Caco-2 (cell line): Measurements from ENCODE around the gene SLC25A21. TPM values are rescaled to one million over a fixed set of nuclear protein-coding genes. Genes with fewer than 3 reads are reported as not detected.
"Not testable (repeated sequence)": the region's sequence is repeated elsewhere in the genome, so short reads cannot be mapped to it uniquely, and the experiment has no call there.

ENCODE experiments used
- BruUV-seq: library from RNA; stranded (reverse); fragments of 400-500 nt; replicated peaks from 2 replicates; lab custom pipeline; 2021; lab: Mats Ljungman, UMichigan
- CTCF ChIA-PET: fragments of 300-600 bp; sonication (Branson Sonifier 250); formaldehyde crosslinking; loops from one replicate; lab custom pipeline; 2022; ENCODE audit warnings: antibody characterized with exemption; lab: Charles Lee
- POLR2A ChIA-PET: fragments of 300-600 bp; sonication (Branson Sonifier 250); formaldehyde crosslinking; loops from one replicate; lab custom pipeline; 2022; ENCODE audit warnings: antibody characterized with exemption; lab: Charles Lee
- DNase-seq, 2 experiments: peaks; one replicate each; pipeline versions ENCODE4 v3.0.0 to v3.0.0-alpha.2; 2020 to 2022
- H3K27me3 ChIP-seq: replicated peaks from 2 replicates; pipeline ENCODE4 v1.6.0; 2011; ENCODE audit warnings: low read length; ENCODE audit not compliant: control insufficient read depth, insufficient read depth
- H3K36me3 ChIP-seq: 2 replicates; pipeline ENCODE4 v1.5.1; 2011; ENCODE audit warnings: low read length; ENCODE audit not compliant: control insufficient read depth, insufficient read depth
- H3K4me1 ChIP-seq: fragments of 250-450 bp; sonication (Bioruptor Pico); 2 replicates; pipeline ENCODE4 v1.5.1; 2020; ENCODE audit warnings: mild to moderate bottlenecking
- H3K4me3 ChIP-seq: 2 replicates; pipeline ENCODE4 v1.5.1; 2011; ENCODE audit warnings: low read depth, mild to moderate bottlenecking, control low read depth, low read length
- H3K9me3 ChIP-seq: fragments of 250-450 bp; sonication (Bioruptor Pico); 2 replicates; pipeline ENCODE4 v1.5.1; 2020; ENCODE audit warnings: mild to moderate bottlenecking, moderate library complexity
- H3K27ac Mint-ChIP-seq: one replicate; pipeline ENCODE4 v1.8.0; 2022; ENCODE audit warnings: mixed read lengths; ENCODE audit not compliant: unreplicated experiment
- H3K27me3 Mint-ChIP-seq: one replicate; pipeline ENCODE4 v1.8.0; 2022; ENCODE audit warnings: mixed read lengths; ENCODE audit not compliant: insufficient read depth, unreplicated experiment
- H3K36me3 Mint-ChIP-seq: one replicate; pipeline ENCODE4 v1.8.0; 2022; ENCODE audit warnings: mild to moderate bottlenecking, mixed read lengths; ENCODE audit not compliant: insufficient read depth, unreplicated experiment
- H3K4me1 Mint-ChIP-seq: one replicate; pipeline ENCODE4 v1.8.0; 2022; ENCODE audit warnings: low read depth, mixed read lengths; ENCODE audit not compliant: unreplicated experiment
- H3K4me3 Mint-ChIP-seq: one replicate; pipeline ENCODE4 v1.8.0; 2022; ENCODE audit warnings: mild to moderate bottlenecking, moderate library complexity, mixed read lengths; ENCODE audit not compliant: unreplicated experiment
- H3K9me3 Mint-ChIP-seq: one replicate; pipeline ENCODE4 v1.8.0; 2022; ENCODE audit warnings: mixed read lengths; ENCODE audit not compliant: unreplicated experiment
- CTCF ChIP-seq, 2 experiments: fragments of 200-600 bp in 1 of 2; IDR thresholded peaks; 1 replicate in 1 of 2; 2 replicates in 1 of 2; pipeline versions ENCODE4 v1.5.1 to v1.8.0; 2011 to 2022; ENCODE audit warnings: antibody characterized with exemption in 1 of 2, control low read depth in 1 of 2, inconsistent platforms in 1 of 2, low read depth in 1 of 2, low read length in 1 of 2, mild to moderate bottlenecking in 1 of 2, moderate library complexity in 1 of 2; ENCODE audit not compliant: insufficient read depth in 1 of 2, severe bottlenecking in 1 of 2, unreplicated experiment in 1 of 2
- intact Hi-C: fragments of 100-400 bp; cut with micrococcal nuclease; formaldehyde crosslinking; loops from one replicate; pipeline ENCODE4 v1.10.0; 2022; ENCODE audit not compliant: unreplicated experiment
- total RNA-seq: library from RNA; stranded (reverse); gene quantifications from 2 replicates; pipeline ENCODE4 v1.2.3, GENCODE V29; 2022

Gene SLC25A21
- total RNA-seq, 1 experiment from 2014 or later: 3.2 TPM

DNA sequence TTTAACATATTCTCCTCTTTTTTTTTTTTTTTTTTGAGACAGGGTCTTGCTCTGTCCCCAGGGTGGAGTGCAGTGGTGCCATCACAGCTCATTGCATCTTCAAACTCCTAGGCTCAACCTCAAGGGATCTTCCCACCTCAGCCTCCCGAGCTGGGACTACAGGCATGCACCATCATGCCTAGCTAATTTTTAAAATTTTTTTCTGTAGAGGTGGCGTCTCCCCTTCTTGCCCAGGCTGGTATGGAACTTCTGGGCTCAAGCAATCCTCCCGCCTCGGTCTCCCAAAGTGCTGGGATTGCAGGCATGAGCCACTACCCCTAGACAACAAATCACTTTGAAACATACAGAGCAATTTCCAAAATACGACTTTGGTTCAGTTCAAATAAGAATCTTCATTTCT lies 355.9 kb downstream of the SLC25A21 start:
- no peaks in the 10 kb centered on the region for H3K4me1 ChIP-seq
- no peaks in the 10 kb centered on the region for H3K27me3 ChIP-seq
- ChIA-PET CTCF (no interaction called here), POLR2A (no interaction called here)
- no peak for TF ChIP-seq CTCF (IDR thresholded peaks at IDR 0.05; ENCODE audit: insufficient read depth in 1 of 2, low read depth in 1 of 2, low read length in 1 of 2, severe bottlenecking in 1 of 2, unreplicated experiment in 1 of 2)
- DNase-seq: no peak
- no peaks in the 10 kb centered on the region for H3K9me3 ChIP-seq
- H3K36me3 Mint-ChIP-seq: no peaks in the 10 kb centered on the region
- intact Hi-C loops: no loop called here
- H3K9me3 Mint-ChIP-seq: no peaks in the 10 kb centered on the region
- H3K4me1 Mint-ChIP-seq: no peaks in the 10 kb centered on the region
- BruUV-seq: no TSS peak
- no peak overlapping the region for H3K27ac Mint-ChIP-seq
- H3K36me3 ChIP-seq: no peaks in the 10 kb centered on the region
- H3K4me3 Mint-ChIP-seq: no peak overlapping the region
- H3K4me3 ChIP-seq: no peak overlapping the region
- no peaks in the 10 kb centered on the region for H3K27me3 Mint-ChIP-seq

- H3K27me3 ChIP-seq, POLR2A ChIA-PET, H3K27me3 Mint-ChIP-seq, H3K4me3 Mint-ChIP-seq, intact Hi-C loops, H3K4me3 ChIP-seq, H3K36me3 Mint-ChIP-seq, CTCF ChIA-PET, H3K9me3 Mint-ChIP-seq, DNase-seq, H3K36me3 ChIP-seq, H3K4me1 ChIP-seq, H3K4me1 Mint-ChIP-seq, H3K27ac Mint-ChIP-seq, BruUV-seq, H3K9me3 ChIP-seq: not testable (repeated sequence)
Measured at GRCh38 chr14:36814783-36815182, 357.6 kb downstream of the SLC25A21 start.

DNA sequence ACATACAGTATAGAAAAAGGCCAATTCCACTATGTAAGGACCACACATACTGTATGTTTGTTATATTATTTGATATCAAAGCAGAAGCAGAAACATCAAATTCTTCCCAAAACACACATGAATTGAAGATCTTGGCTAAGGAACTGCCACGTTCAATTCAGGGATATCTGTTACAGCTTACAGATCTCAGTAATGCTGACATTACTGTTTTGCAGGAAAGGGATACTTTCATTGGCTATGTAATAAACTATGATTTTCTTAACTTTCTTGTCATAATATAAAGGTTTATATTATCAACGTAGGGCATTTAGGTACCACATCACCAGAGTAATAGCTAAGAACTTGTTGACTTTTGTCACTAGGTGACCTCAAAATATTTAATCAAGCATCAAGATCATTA lies 362.2 kb downstream of the SLC25A21 start:
- Mint-ChIP-seq H3K36me3 (peaks cover 6% of the 10 kb centered on the region), H3K4me1 (no peaks in the 10 kb centered on the region), H3K9me3 (no peaks in the 10 kb centered on the region), H3K27me3 (no peaks in the 10 kb centered on the region), H3K4me3 (no peak overlapping the region), H3K27ac (no peak overlapping the region)
- no peak for TF ChIP-seq CTCF (IDR thresholded peaks at IDR 0.05; ENCODE audit: insufficient read depth in 1 of 2, low read depth in 1 of 2, low read length in 1 of 2, severe bottlenecking in 1 of 2, unreplicated experiment in 1 of 2)
- intact Hi-C loops: no loop called here
- H3K27me3 ChIP-seq: no peaks in the 10 kb centered on the region
- DNase-seq: no peak
- H3K4me3 ChIP-seq: no peak overlapping the region
- no peaks in the 10 kb centered on the region for H3K4me1 ChIP-seq
- BruUV-seq: no TSS peak
- H3K9me3 ChIP-seq: no peaks in the 10 kb centered on the region
- ChIA-PET POLR2A (no interaction called here), CTCF (no interaction called here)
- no peaks in the 10 kb centered on the region for H3K36me3 ChIP-seq

GRCh38 chr14:36807727-36808126 lies 364.7 kb downstream of the SLC25A21 start:
- ChIA-PET POLR2A (no interaction called here), CTCF (no interaction called here)
- H3K9me3 Mint-ChIP-seq: no peaks in the 10 kb centered on the region
- no peaks in the 10 kb centered on the region for H3K9me3 ChIP-seq
- intact Hi-C loops: no loop called here
- no peak for DNase-seq
- no peaks in the 10 kb centered on the region for H3K4me1 ChIP-seq
- peaks cover 6% of the 10 kb centered on the region for H3K36me3 Mint-ChIP-seq
- TF ChIP-seq CTCF (IDR thresholded peaks at IDR 0.05; ENCODE audit: insufficient read depth in 1 of 2, low read depth in 1 of 2, low read length in 1 of 2, severe bottlenecking in 1 of 2, unreplicated experiment in 1 of 2): no peak
- BruUV-seq: no TSS peak
- no peak overlapping the region for H3K27ac Mint-ChIP-seq
- H3K36me3 ChIP-seq: no peaks in the 10 kb centered on the region
- H3K27me3 Mint-ChIP-seq: no peaks in the 10 kb centered on the region
- no peaks in the 10 kb centered on the region for H3K4me1 Mint-ChIP-seq
- H3K4me3 Mint-ChIP-seq: no peak overlapping the region
- no peak overlapping the region for H3K4me3 ChIP-seq
- no peaks in the 10 kb centered on the region for H3K27me3 ChIP-seq
